PFSK-1 (cell line): Measurements from ENCODE around the gene AMACR.

Experiments
- FOXP2 ChIP-seq: optimal IDR thresholded peaks from 2 replicates; pipeline ENCODE3; 2011; ENCODE audit warnings: borderline replicate concordance, control low read depth, inconsistent platforms; ENCODE audit not compliant: insufficient read depth; ENCODE audit errors: extremely low read length, extremely low read depth
- POLR2AphosphoS5 ChIP-seq: IDR thresholded peaks from 2 replicates; pipeline ENCODE4 v1.6.1; 2012; ENCODE audit warnings: low read depth, mild to moderate bottlenecking, control low read depth, low read length, moderate library complexity
- REST ChIP-seq, 2 experiments: IDR thresholded peaks; 2 replicates each; pipeline versions ENCODE4 v1.6.1 to v1.8.0; 2011 to 2012; ENCODE audit warnings: low read depth in 2 of 2, low read length in 2 of 2, control low read depth in 1 of 2, inconsistent platforms in 1 of 2, mild to moderate bottlenecking in 1 of 2, moderate library complexity in 1 of 2; ENCODE audit not compliant: insufficient read depth in 1 of 2
- SIN3A ChIP-seq: IDR thresholded peaks from 2 replicates; pipeline ENCODE4 v1.6.1; 2012; ENCODE audit warnings: mild to moderate bottlenecking, low read length, moderate library complexity, borderline replicate concordance; ENCODE audit not compliant: insufficient read depth
- TAF1 ChIP-seq: IDR thresholded peaks from 2 replicates; pipeline ENCODE4 v1.6.1; 2012; ENCODE audit warnings: low read length, control low read depth, borderline replicate concordance; ENCODE audit not compliant: insufficient read depth

GRCh38 chr5:33938881-33939280 lies 69.0 kb downstream of the AMACR start:
- TF ChIP-seq SIN3A, result no peak
- TF ChIP-seq POLR2AphosphoS5, result no peak
- no peak for TF ChIP-seq TAF1
- no peak for TF ChIP-seq REST (IDR thresholded peaks at IDR 0.05; ENCODE audit: insufficient read depth in 1 of 2, low read depth in 2 of 2, low read length in 2 of 2)
- no peak for TF ChIP-seq FOXP2
